Lung (tissue), 12 donors: ENCODE results near the gene CRISP2. TPM values are rescaled to one million over a fixed set of nuclear protein-coding genes. Genes with fewer than 3 reads are reported as not detected.

ENCODE experiments used
- ATAC-seq: fragments of 200-7000 bp; cut with Tn5 transposase; one replicate; pipeline ENCODE4 v1.9.1; 2020; ENCODE audit warnings: moderate number of reproducible peaks; ENCODE audit not compliant: insufficient read depth, low FRiP score
- DNase-seq, 3 donors: peaks; one replicate each; pipeline ENCODE4 v3.0.0-alpha.2; 2013 to 2017
- H3K27ac ChIP-seq, 2 donors: one replicate each; pipeline ENCODE4 v1.5.1; 2013; ENCODE audit warnings: mild to moderate bottlenecking in 2 of 2, moderate library complexity in 2 of 2, control low read depth in 1 of 2, inconsistent platforms in 1 of 2, low read depth in 1 of 2, low read length in 1 of 2
- H3K27me3 ChIP-seq, 3 donors: one replicate each; pipeline ENCODE4 v1.5.1; 2013; ENCODE audit warnings: low read length in 2 of 3; ENCODE audit not compliant: control insufficient read depth in 3 of 3, insufficient read depth in 3 of 3
- H3K36me3 ChIP-seq, 4 donors: one replicate each; pipeline ENCODE4 v1.5.1; 2013; ENCODE audit warnings: low read length in 4 of 4, mild to moderate bottlenecking in 1 of 4, moderate library complexity in 1 of 4; ENCODE audit not compliant: control insufficient read depth in 4 of 4, insufficient read depth in 4 of 4
- H3K4me1 ChIP-seq, 5 donors: one replicate each; pipeline ENCODE4 v1.5.1; 2013; ENCODE audit warnings: low read length in 5 of 5, mild to moderate bottlenecking in 2 of 5, moderate library complexity in 1 of 5; ENCODE audit not compliant: control insufficient read depth in 5 of 5, insufficient read depth in 5 of 5
- H3K4me3 ChIP-seq: one replicate; pipeline ENCODE4 v1.5.1; 2013; ENCODE audit warnings: mild to moderate bottlenecking, control low read depth, moderate library complexity
- H3K9ac ChIP-seq, 2 donors: one replicate each; pipeline ENCODE4 v1.5.1; 2013; ENCODE audit warnings: low read length in 2 of 2, control low read depth in 1 of 2; ENCODE audit not compliant: insufficient read depth in 1 of 2
- H3K9me3 ChIP-seq, 4 donors: one replicate each; pipeline ENCODE4 v1.5.1; 2013; ENCODE audit warnings: low read length in 3 of 4, mild to moderate bottlenecking in 1 of 4, moderate library complexity in 1 of 4; ENCODE audit not compliant: control insufficient read depth in 4 of 4, insufficient read depth in 3 of 4
- WGBS, 2 donors: extraction: QIAGEN DNeasy Blood & Tissue Kit; methylation state at CpG; one replicate each; pipeline ENCODE4 v1.1.7; 2013; 5-methylcytosine and 5-hydroxymethylcytosine counted together
- polyA plus RNA-seq, 2 donors: library from polyadenylated mRNA; stranded (reverse); fragments of 200-250 nt; gene quantifications; one replicate each; pipeline ENCODE4 v1.2.1, GENCODE V29; 2013
- total RNA-seq, 2 donors: library from RNA; depleted of rRNA in 1 of 2; stranded (reverse); fragments of >200 nt in 1 of 2; gene quantifications; one replicate each; pipeline ENCODE4 v1.2.1, GENCODE V29; 2014 to 2021
- TF ChIP-seq, protein P1 (sequence below): IDR thresholded peaks from 2 replicates; pipeline ENCODE4 v1.5.1; 2012; ENCODE audit warnings: mild to moderate bottlenecking; ENCODE audit errors: control extremely low read depth, extremely low read depth
- donor health status: control.
- donor health status: control.
- donor health status: Bipolar disorder and iron deficiency.
- donor health status: healthy.
- donor health status: DM: yes; HTN: yes; CAD: no.

Gene CRISP2
- total and polyA plus RNA-seq, 4 donors = 0.28 to 4.0 (median 1.3) TPM

DNA sequence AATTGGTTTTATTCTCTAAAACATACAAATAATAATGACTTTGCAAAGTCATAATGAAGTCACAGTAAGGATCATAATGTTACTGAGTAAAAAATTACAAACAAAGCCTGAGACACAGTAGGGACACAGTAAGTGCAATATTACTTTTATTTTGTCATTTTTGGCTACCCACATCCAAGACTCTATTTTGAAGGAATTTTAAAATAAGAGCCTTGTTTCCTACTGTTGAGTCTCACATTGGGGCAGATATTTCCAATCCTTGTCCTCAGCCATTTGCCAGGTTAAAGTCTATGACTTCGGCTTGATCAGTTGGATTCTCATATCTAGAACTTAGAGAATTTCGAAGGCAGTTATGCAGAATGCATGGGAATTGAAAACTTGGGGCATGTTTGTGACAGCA lies 65.9 kb downstream of the CRISP2 start:
- Histone ChIP-seq H3K36me3 (no peaks in the 10 kb centered on the region), H3K27me3 (no peaks in the 10 kb centered on the region), H3K4me1 (peaks cover 0 to 4% (median 0%) of the 10 kb centered on the region in 5 donors), H3K9ac (no peak overlapping the region), H3K4me3 (no peak overlapping the region), H3K9me3 (no peaks in the 10 kb centered on the region), H3K27ac (no peak overlapping the region)
- TF ChIP-seq, protein P1, sequence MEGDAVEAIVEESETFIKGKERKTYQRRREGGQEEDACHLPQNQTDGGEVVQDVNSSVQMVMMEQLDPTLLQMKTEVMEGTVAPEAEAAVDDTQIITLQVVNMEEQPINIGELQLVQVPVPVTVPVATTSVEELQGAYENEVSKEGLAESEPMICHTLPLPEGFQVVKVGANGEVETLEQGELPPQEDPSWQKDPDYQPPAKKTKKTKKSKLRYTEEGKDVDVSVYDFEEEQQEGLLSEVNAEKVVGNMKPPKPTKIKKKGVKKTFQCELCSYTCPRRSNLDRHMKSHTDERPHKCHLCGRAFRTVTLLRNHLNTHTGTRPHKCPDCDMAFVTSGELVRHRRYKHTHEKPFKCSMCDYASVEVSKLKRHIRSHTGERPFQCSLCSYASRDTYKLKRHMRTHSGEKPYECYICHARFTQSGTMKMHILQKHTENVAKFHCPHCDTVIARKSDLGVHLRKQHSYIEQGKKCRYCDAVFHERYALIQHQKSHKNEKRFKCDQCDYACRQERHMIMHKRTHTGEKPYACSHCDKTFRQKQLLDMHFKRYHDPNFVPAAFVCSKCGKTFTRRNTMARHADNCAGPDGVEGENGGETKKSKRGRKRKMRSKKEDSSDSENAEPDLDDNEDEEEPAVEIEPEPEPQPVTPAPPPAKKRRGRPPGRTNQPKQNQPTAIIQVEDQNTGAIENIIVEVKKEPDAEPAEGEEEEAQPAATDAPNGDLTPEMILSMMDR = no peak
- no peak for DNase-seq
- WGBS, 2 donors = 90 to 96% methylated on average over 2 of the region's 2 CpGs
- ATAC-seq = no peak

DNA sequence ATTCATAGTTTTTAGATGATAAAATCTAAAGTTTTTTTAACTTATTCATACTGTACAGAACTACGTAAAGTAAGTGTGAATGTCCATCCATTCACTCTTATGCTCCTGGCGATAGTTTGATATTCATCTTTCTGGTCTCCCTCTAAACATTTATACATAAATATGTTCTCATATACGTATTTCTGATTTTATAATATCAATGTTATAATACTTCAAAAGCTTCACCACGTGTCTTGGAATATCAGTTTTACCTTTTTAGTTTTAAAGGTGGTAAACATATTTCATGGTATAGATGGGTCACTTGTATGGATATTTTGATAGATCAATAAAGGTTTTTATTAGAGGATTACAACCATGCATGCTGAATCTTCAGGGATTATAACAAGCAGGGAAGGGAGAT lies 66.4 kb downstream of the CRISP2 start:
- no peaks in the 10 kb centered on the region for H3K27me3 ChIP-seq
- H3K9ac ChIP-seq = no peak overlapping the region
- 71 to 81% methylated on average over 4 of the region's 4 CpGs for WGBS, 2 donors
- H3K36me3 ChIP-seq = no peaks in the 10 kb centered on the region
- TF ChIP-seq, protein P1 = no peak
- no peak for ATAC-seq
- peaks cover 0 to 4% (median 0%) of the 10 kb centered on the region in 5 donors for H3K4me1 ChIP-seq
- no peak for DNase-seq
- no peak overlapping the region for H3K4me3 ChIP-seq
- H3K9me3 ChIP-seq = no peaks in the 10 kb centered on the region
- H3K27ac ChIP-seq = no peak overlapping the region

DNA sequence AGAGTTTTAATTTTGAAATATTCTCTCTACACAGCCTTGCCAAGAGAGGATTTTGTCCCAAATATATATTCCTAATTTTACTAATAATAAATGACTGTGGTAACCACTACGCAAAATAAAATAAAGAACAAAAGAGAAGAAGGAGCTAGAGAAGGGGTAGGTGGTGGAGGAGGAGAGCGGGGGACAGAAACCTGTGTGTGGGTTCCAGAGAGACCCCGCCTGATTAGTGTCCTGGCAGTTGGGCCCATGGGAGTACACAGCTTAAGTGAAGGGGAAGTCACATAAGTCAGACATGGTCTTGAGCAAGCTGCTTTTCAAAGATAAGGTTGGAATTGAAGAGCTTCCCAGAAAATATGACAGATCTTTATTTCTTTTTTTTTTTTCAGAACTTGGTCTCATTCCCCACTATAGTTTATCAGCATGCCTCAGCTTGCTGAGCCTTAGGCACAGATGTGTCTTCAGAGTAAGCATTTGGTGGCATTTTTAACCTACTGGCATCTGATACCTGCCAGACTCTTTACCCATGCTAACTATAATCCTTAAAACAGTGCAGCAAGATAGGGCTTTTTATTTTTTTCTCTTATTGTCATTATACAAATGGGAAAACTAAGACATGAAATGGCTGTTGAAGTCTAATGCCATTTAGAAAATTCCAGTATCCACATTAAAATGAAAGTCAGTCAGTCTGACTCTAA lies 67.1 kb downstream of the CRISP2 start:
- TF ChIP-seq, protein P1 = no peak
- DNase-seq (no peak), ATAC-seq (no peak)
- H3K4me3 ChIP-seq = no peak overlapping the region
- H3K9ac ChIP-seq = no peak overlapping the region
- no peaks in the 10 kb centered on the region for H3K27me3 ChIP-seq
- H3K27ac ChIP-seq = no peak overlapping the region
- H3K36me3 ChIP-seq = no peaks in the 10 kb centered on the region
- no peaks in the 10 kb centered on the region for H3K9me3 ChIP-seq
- H3K4me1 ChIP-seq = peaks cover 0 to 2% (median 0%) of the 10 kb centered on the region in 5 donors
- 45 to 76% methylated on average over 3 of the region's 3 CpGs for WGBS, 2 donors

DNA sequence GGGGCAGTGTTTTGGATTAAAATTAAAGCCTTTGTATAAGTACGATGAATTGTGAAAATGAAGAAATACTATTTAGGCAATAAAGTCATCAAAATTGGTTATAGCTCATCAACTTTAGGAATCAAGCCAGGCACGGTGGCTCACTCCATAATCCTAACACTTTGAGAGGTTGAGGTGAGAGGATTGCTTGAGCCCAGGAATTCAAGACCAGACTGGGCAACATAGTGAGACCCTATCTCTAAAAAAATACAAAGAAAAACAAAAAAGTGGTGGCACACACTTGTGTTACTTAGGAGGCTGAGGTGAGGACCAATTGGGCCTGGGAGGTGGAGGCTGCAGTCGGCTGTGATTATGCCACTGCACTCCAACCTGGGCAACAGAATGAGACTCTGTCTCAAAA lies 68.2 kb downstream of the CRISP2 start:
- Histone ChIP-seq H3K27ac (no peak overlapping the region), H3K4me3 (no peak overlapping the region), H3K27me3 (no peaks in the 10 kb centered on the region), H3K4me1 (no peaks in the 10 kb centered on the region), H3K9me3 (no peaks in the 10 kb centered on the region), H3K9ac (no peak overlapping the region), H3K36me3 (no peaks in the 10 kb centered on the region)
- DNase-seq (no peak), ATAC-seq (no peak)
- TF ChIP-seq, protein P1 = no peak
- 77 to 95% methylated on average over 3 of the region's 3 CpGs for WGBS, 2 donors
